IMR-90 (cell line): ENCODE measurements around the gene CALML3. TPM values are rescaled to one million over a fixed set of nuclear protein-coding genes. Genes with fewer than 3 reads are reported as not detected.

Experiments used
- ATAC-seq: fragments of 200-7000 bp; cut with Tn5 transposase; 2 replicates; pipeline ENCODE4 v1.9.1; 2020; ENCODE audit warnings: low read depth, mild to moderate bottlenecking, moderate library complexity
- BruUV-seq: library from RNA; stranded (reverse); fragments of 400-500 nt; replicated peaks from 2 replicates; lab custom pipeline; 2021; lab: Mats Ljungman, UMichigan
- CTCF ChIA-PET: fragments of 300-600 bp; formaldehyde crosslinking; extraction: SDS; loops from one replicate; lab custom pipeline; 2021; ENCODE audit warnings: antibody characterized with exemption; lab: Yijun Ruan, JAX
- POLR2A ChIA-PET: fragments of 300-600 bp; sonication (Branson Sonifier 250); formaldehyde crosslinking; loops from one replicate; lab custom pipeline; 2022; ENCODE audit warnings: antibody characterized with exemption; ENCODE audit not compliant: unreplicated experiment; lab: Charles Lee
- DNase-seq: peaks from one replicate; pipeline ENCODE4 v3.0.0; 2013
- H2AFZ ChIP-seq: replicated peaks from 2 replicates; pipeline ENCODE3; 2013; ENCODE audit warnings: low read length, mild to moderate bottlenecking; ENCODE audit not compliant: poor library complexity
- H2AK5ac ChIP-seq: 2 replicates; pipeline ENCODE4 v1.6.1; 2013; ENCODE audit warnings: low read depth, low read length, inconsistent platforms
- H2AK9ac ChIP-seq: replicated peaks from 2 replicates; pipeline ENCODE3; 2013; ENCODE audit warnings: mild to moderate bottlenecking, low read depth, low read length, moderate library complexity; ENCODE audit not compliant: poor library complexity
- H2BK120ac ChIP-seq: 2 replicates; pipeline ENCODE4 v1.6.1; 2013; ENCODE audit warnings: low read depth, low read length, inconsistent platforms
- H2BK15ac ChIP-seq: 3 replicates; pipeline ENCODE4 v1.6.1; 2013; ENCODE audit warnings: low read depth, low read length, inconsistent platforms
- H2BK20ac ChIP-seq: 2 replicates; pipeline ENCODE4 v1.6.1; 2013; ENCODE audit warnings: low read depth, mild to moderate bottlenecking, inconsistent platforms, low read length, moderate library complexity
- H2BK5ac ChIP-seq: 2 replicates; pipeline ENCODE4 v1.6.1; 2013; ENCODE audit warnings: mild to moderate bottlenecking, low read depth, low read length, inconsistent platforms; ENCODE audit not compliant: poor library complexity, severe bottlenecking
- H3K14ac ChIP-seq: replicated peaks from 2 replicates; pipeline ENCODE4 v1.6.1; 2013; ENCODE audit warnings: low read depth, low read length, inconsistent platforms
- H3K18ac ChIP-seq: 2 replicates; pipeline ENCODE4 v1.6.1; 2013; ENCODE audit warnings: low read depth, low read length, control low read depth
- H3K23ac ChIP-seq: 2 replicates; pipeline ENCODE4 v1.6.1; 2013; ENCODE audit warnings: low read depth, low read length, inconsistent platforms
- H3K27ac ChIP-seq: 2 replicates; pipeline ENCODE4 v1.5.1; 2013; ENCODE audit warnings: mild to moderate bottlenecking, control low read depth, low read length; ENCODE audit not compliant: insufficient read depth
- H3K27me3 ChIP-seq: 2 replicates; pipeline ENCODE4 v1.6.1; 2013; ENCODE audit warnings: low read length; ENCODE audit not compliant: control insufficient read depth, insufficient read depth
- H3K36me3 ChIP-seq: 2 replicates; pipeline ENCODE4 v1.6.1; 2013; ENCODE audit warnings: low read length, mixed read lengths; ENCODE audit not compliant: control insufficient read depth, insufficient read depth
- H3K4ac ChIP-seq: 2 replicates; pipeline ENCODE4 v1.6.1; 2013; ENCODE audit warnings: low read depth, low read length, inconsistent platforms
- H3K4me1 ChIP-seq: 2 replicates; pipeline ENCODE4 v1.6.1; 2013; ENCODE audit warnings: low read length, mixed read lengths; ENCODE audit not compliant: control insufficient read depth, insufficient read depth
- H3K4me2 ChIP-seq: 2 replicates; pipeline ENCODE4 v1.6.1; 2013; ENCODE audit warnings: low read depth, mild to moderate bottlenecking, control low read depth, low read length, moderate library complexity
- H3K4me3 ChIP-seq: 2 replicates; pipeline ENCODE4 v1.5.1; 2013; ENCODE audit warnings: low read depth, mild to moderate bottlenecking, control low read depth, low read length, moderate library complexity; ENCODE audit not compliant: insufficient read depth
- H3K56ac ChIP-seq: 2 replicates; pipeline ENCODE4 v1.6.1; 2013; ENCODE audit warnings: low read length, inconsistent platforms; ENCODE audit not compliant: insufficient read depth; ENCODE audit errors: extremely low read depth
- H3K79me1 ChIP-seq, 2 experiments: 2 replicates each; pipeline ENCODE4 v1.6.1; 2013; ENCODE audit warnings: low read length in 2 of 2, inconsistent platforms in 1 of 2, low read depth in 1 of 2
- H3K9ac ChIP-seq: 2 replicates; pipeline ENCODE4 v1.6.1; 2013; ENCODE audit warnings: low read depth, low read length, control low read depth
- H3K9me1 ChIP-seq: 2 replicates; pipeline ENCODE4 v1.6.1; 2013; ENCODE audit warnings: low read length, inconsistent platforms; ENCODE audit not compliant: insufficient read depth
- H3K9me3 ChIP-seq: 2 replicates; pipeline ENCODE4 v1.6.1; 2013; ENCODE audit warnings: low read length; ENCODE audit not compliant: control insufficient read depth, insufficient read depth
- H4K20me1 ChIP-seq: 2 replicates; pipeline ENCODE4 v1.6.1; 2013; ENCODE audit warnings: low read length, inconsistent platforms; ENCODE audit not compliant: insufficient read depth
- H4K5ac ChIP-seq: 2 replicates; pipeline ENCODE4 v1.6.1; 2013; ENCODE audit warnings: mild to moderate bottlenecking, low read depth, low read length, control low read depth
- H4K8ac ChIP-seq, 2 experiments: 2 replicates each; pipeline ENCODE4 v1.6.1; 2013; ENCODE audit warnings: low read depth in 2 of 2, low read length in 2 of 2, control low read depth in 1 of 2, inconsistent platforms in 1 of 2
- H4K91ac ChIP-seq: 2 replicates; pipeline ENCODE4 v1.6.1; 2013; ENCODE audit warnings: low read depth, low read length, inconsistent platforms; ENCODE audit not compliant: insufficient read depth
- FOS ChIP-seq: fragments of 150-350 bp; IDR thresholded peaks from 2 replicates; pipeline ENCODE4 v1.6.1; 2016; ENCODE audit warnings: low read depth, low read length
- RFX5 ChIP-seq: IDR thresholded peaks from 2 replicates; pipeline ENCODE4 v1.8.0; 2012; ENCODE audit warnings: low read depth, mild to moderate bottlenecking, low read length, moderate library complexity
- WGBS, 2 experiments: methylation state at CpG; one replicate each; pipeline versions ENCODE4 v1.1.5 to v1.1.7; 2013; ENCODE audit warnings: missing lambda C conversion rate in 2 of 2; ENCODE audit not compliant: insufficient read length in 1 of 2; ENCODE audit errors: extremely low coverage in 2 of 2; 5-methylcytosine and 5-hydroxymethylcytosine counted together
- dilution Hi-C: fragments of 300-500 bp; cut with HindIII; formaldehyde crosslinking; loops from one replicate; pipeline ENCODE4 v1.14.3; 2018; ENCODE audit warnings: low sequenced_read_pairs; ENCODE audit not compliant: unreplicated experiment
- in situ Hi-C: fragments of 300-500 bp; cut with MboI; formaldehyde crosslinking; loops from 3 replicates; pipeline ENCODE4 v1.14.3; 2019; ENCODE audit warnings: low sequenced_read_pairs, inconsistent platforms, mixed read lengths
- intact Hi-C: fragments of 100-400 bp; cut with micrococcal nuclease; formaldehyde crosslinking; loops from 2 replicates; pipeline ENCODE4 v1.10.0; 2022
- polyA plus RNA-seq, 3 experiments: library from polyadenylated mRNA; depleted of rRNA; stranded (reverse); fragments of >200 nt; gene quantifications; 2 replicates each; pipeline ENCODE4 v1.2.3, GENCODE V29; 2012; ENCODE audit warnings: low replicate concordance in 1 of 3
- total RNA-seq: library from RNA; depleted of rRNA; stranded (reverse); fragments of >200 nt; gene quantifications from 2 replicates; pipeline ENCODE4 v1.2.3, GENCODE V29; 2012

The CALML3 gene
- total and polyA plus RNA-seq, 2 of the 4 experiments (the other 2 are of a cell fraction), result not detected

- Histone ChIP-seq H2BK20ac (no peak overlapping the region), H3K56ac (no peak overlapping the region), H3K4me2 (no peak overlapping the region), H2BK5ac (no peak overlapping the region), H3K9me1 (peaks cover 15% of the 10 kb centered on the region), H3K9ac (no peak overlapping the region), H3K27ac (no peak overlapping the region), H4K8ac (no peak overlapping the region), H3K4ac (no peak overlapping the region), H4K20me1 (no peaks in the 10 kb centered on the region), H4K5ac (no peak overlapping the region), H3K23ac (no peak overlapping the region), H3K9me3 (no peaks in the 10 kb centered on the region), H3K27me3 (no peaks in the 10 kb centered on the region), H2AK5ac (no peak overlapping the region), H2AFZ (no peak overlapping the region), H3K36me3 (no peaks in the 10 kb centered on the region), H3K14ac (no peak overlapping the region), H3K79me1 (no peaks in the 10 kb centered on the region), H2BK120ac (no peak overlapping the region), H3K4me3 (no peak overlapping the region), H4K91ac (no peak overlapping the region), H2BK15ac (no peak overlapping the region), H3K18ac (no peak overlapping the region), H2AK9ac (no peak overlapping the region), H3K4me1 (peaks cover 18% of the 10 kb centered on the region)
- in situ Hi-C loops (no loop called here), intact Hi-C loops (no loop called here), dilution Hi-C loops (no loop called here)
- CTCF ChIA-PET, result no interaction called here
- POLR2A ChIA-PET, result no interaction called here
- ATAC-seq (no peak), DNase-seq (no peak)
- TF ChIP-seq RFX5 (no peak), FOS (no peak)
- WGBS, 2 experiments, result 80% methylated on average over 2 of the region's 13 CpGs; no CpG with 5 or more reads in 1 of the 2 experiments
- no TSS peak for BruUV-seq
These were observed 46.4 kb downstream of the CALML3 start for GRCh38 chr10:5570979-5571810.
